ENCODE results near the gene VPREB1.
A peak's percentile ranks its signal among the peaks of the same experiment; 100 is the strongest.
"Not testable (repeated sequence)": the region's sequence is repeated elsewhere in the genome, so short reads cannot be mapped to it uniquely, and the experiment has no call there.

Gene VPREB1, protein sequence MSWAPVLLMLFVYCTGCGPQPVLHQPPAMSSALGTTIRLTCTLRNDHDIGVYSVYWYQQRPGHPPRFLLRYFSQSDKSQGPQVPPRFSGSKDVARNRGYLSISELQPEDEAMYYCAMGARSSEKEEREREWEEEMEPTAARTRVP

DNA sequence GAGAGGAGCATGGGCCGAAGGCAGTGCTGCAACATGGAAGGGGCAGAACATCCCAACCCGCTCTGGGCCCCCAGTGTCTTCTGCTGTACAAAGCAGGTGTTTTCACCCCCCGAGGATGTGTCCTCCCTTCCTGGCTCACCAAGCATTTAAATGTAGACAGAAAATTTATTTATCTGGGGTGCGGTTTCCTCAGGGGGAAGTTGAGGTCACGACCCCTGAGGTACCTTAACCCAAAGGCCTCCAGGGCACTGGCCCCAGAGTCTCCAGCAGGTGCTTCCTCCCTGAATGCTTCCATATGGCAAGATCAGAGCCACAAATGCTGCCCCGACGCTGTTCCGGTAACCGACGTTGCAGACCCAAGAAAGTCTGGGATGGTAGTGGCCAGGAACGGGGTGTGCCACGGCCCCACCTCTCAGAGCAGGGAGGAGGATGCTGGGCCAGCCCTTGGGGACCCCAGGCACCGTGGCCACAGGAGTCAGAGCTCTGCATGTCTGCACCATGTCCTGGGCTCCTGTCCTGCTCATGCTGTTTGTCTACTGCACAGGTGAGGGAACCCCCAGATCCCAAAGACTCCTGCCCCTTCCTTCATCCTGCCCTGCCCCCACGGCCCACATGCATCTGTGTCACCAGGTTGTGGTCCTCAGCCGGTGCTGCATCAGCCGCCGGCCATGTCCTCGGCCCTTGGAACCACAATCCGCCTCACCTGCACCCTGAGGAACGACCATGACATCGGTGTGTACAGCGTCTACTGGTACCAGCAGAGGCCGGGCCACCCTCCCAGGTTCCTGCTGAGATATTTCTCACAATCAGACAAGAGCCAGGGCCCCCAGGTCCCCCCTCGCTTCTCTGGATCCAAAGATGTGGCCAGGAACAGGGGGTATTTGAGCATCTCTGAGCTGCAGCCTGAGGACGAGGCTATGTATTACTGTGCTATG, at the start of gene VPREB1:
Gene VPREB1 (plus strand): TSS at position 471 of the 935 bp plus-strand sequence. CDS start 28 bp downstream, at position 499.
- DNase-seq = no peak

DNA sequence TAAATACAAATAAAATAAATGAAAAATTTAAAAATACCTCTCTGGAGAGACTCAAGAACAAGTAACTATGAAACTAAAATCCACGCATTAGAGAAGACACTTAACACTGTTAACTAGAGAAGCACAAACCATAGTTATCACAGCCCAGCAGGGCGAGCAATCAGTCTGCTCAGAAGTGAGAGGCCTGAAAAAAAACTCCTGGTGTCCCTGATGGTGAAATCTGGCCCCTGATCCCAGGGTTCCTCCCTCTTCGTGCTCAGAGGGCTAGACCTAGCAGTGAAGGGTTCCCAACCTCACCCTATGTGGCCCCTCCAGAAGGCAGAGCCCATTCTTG, 49.7 kb upstream of the VPREB1 start:
- no peak for DNase-seq

DNA sequence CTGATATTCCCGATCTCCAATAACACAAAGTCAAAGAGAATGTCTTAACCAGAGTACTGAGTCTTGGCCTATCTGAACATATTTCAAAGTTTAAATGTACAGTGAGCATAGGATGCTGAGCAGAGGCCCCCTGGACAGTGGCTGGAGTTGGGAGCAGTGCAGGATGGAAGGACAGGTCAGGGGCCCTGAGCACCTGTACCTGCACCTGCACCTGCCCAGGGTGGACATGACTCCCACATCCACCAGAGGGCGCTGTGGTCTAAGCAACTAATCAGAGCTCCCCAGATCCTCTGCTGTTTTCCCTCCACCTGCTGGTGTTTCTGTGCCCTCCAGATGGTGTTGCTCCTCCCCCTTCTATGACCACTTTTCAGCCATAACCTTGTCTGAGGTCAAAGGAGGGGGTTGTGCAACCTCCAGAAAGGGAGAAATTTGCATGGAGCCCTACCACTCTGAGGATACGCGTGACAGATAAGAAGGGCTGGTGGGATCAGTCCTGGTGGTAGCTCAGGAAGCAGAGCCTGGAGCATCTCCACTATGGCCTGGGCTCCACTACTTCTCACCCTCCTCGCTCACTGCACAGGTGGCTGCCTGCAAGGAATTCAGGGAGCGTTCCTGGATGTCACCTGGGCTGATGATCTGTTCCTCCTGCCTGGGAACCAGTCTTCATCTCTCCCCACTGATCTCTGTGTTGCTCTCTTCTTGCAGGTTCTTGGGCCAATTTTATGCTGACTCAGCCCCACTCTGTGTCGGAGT, 49.1 kb upstream of the VPREB1 start:
- peak; percentile 71 for DNase-seq

DNA sequence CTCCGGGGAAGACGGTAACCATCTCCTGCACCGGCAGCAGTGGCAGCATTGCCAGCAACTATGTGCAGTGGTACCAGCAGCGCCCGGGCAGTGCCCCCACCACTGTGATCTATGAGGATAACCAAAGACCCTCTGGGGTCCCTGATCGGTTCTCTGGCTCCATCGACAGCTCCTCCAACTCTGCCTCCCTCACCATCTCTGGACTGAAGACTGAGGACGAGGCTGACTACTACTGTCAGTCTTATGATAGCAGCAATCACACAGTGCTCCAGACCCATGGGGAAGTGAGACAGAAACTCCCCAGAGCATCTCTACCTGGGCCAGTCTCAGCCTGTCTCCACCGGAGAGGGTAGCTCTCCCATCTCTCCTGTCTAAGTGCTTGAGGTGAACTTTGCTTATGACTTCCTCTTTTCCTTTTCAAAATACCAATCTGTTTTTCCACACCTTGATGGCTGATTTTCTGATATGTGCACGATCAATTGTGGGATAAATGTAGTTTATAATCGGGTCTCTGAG, 48.5 kb upstream of the VPREB1 start:
- DNase-seq = no peak

DNA sequence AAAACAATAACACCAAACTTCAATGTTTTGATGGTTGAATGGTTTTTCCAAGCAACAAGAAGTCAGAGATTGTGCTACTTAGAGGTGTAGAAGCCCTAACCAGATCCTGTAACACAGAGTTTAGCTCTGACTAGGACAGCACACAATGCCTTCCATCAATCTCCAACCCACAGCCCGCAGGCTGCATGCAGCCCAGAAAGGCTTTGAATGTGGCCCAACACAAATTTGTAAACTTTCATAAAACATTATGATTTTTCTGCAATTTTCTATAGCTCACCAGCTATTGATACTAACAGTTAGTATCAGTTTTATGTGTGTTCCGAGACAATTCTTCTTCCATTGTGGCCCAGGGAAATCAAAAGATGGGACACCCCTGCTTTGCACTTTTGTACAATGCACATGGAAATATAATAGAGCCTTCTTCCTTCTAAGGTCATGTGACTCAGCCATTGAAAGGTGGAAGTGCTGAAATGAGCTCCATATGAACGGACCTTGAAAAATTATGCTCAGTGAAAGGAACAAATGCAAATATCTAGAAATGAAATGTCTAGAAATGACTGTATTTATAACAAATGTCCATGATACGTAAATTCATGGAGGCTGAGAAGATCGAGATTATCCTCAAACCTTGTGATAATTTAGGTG, 47.6 kb upstream of the VPREB1 start:
- no peak for DNase-seq

DNA sequence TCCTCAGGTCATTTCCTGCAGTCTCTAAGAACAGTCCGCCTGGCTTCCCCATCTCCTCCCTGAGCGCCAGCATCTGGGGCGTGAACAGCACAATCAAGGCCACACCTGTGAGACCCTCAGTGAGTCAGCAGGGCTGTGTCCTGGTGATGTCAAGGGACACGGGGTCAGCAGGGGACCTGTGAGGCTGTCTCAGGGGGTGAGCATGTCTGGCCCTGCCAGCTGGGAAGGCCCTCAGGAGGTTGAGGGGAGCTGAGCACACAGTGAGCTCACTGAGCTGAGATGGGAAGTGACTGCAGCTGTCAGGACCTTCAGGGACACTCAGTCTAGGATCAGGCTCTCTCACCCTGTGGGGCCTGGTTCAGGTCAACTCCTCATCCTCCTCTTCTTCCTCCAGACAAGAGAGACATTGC, 46.6 kb upstream of the VPREB1 start:
- DNase-seq = no peak

DNA sequence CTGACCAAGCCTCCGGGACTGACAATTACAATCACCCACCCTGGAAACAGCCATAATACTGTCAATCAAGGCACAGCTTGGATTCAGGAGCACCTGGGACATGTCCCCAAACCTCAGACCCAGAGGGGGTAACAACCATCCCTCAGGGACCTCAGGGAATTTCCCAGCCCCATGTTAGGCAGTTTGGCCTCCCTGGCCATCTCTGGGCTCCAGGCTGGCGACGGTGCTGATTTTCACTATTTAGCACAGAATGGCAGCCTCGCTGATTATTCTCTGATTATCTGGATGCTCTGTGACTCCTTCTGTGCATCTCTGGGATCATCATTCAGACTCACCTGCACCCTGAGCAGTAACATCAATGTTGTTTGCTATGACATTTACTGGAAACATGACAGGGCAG, 45.8 kb upstream of the VPREB1 start:
- no peak for DNase-seq

DNA sequence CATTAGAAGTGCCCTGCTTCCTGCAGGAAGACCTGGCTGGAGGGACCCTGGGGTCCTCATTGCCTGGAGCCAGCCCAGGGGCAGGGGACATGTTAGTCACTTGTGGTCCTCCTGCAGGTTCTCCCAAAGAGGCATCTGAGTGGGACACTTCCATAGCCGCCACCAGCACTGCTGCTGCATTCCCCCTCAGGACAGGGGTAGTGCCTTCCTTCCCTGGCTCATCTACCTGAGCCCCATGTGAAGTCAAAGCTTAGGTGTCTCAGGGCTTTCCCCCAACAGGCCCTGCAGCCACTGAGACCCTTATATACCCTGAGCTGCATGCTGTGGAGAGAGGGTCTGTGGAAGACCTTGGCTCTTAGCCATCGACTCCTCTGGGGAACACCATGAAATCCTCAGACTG, 45.0 kb upstream of the VPREB1 start:
- DNase-seq = no peak

DNA sequence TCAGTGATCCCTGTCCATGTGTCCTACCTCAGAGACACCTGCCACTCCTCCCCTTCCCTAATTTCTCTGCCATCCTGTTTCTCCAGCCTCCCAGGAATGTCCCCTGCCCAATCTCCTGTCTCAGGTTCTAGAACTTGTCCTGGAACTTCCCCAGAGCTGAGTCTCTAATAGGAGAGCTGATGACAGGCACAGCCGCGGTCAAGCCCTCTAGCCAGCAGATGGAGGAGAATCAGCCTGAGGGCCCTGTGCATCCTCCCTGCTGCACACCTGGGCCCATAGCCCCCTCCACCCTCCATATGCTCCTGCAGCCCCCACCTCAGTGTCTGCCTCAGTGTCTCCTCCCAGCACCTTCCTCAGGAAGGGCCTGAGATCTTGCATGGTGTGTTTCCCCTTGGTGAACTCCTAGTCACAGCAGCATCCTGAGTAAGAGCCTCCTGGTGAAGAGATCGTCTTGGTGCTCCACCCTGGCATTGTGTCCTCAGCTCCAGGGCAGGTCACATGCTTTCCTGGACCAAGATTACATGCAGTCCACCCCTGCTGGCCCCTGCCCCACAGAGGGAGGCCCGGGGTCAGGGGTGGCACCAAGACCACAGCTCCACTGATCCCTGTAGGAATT, 43.9 kb upstream of the VPREB1 start:
- no peak for DNase-seq

DNA sequence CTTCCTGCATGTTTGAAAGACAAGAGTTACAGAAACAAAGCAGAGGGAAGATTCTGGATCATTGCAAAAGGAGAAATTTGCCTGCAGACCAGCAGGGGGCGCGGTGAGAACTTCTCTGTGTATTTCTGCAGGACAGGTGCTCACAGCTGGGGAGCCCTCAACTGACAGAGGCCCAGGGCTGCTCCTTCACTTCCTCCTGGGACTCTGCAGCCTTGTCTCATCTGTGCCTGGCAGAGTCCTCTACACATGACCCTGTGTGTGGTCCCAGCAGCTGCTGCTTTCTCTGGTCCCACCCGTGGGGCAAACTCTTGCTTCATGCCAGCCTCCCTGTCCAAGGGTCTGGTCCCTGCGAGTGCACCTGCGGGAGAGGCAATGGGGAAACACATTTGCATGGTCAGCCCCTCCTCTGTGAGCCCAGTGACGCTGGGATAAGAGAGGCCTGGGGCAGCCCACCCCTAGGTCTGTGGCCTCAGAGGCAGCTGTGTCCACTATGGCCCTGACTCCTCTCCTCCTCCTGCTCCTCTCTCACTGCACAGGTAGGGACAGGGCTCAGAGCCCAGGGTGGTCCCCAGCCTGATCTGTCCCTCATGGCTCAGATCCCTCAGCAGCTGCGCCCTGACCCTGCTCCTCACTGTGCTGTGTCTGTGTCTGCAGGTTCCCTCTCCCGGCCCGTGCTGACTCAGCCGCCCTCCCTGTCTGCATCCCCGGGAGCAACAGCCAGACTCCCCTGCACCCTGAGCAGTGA, 43.2 kb upstream of the VPREB1 start:
- peak; percentile 41 for DNase-seq

DNA sequence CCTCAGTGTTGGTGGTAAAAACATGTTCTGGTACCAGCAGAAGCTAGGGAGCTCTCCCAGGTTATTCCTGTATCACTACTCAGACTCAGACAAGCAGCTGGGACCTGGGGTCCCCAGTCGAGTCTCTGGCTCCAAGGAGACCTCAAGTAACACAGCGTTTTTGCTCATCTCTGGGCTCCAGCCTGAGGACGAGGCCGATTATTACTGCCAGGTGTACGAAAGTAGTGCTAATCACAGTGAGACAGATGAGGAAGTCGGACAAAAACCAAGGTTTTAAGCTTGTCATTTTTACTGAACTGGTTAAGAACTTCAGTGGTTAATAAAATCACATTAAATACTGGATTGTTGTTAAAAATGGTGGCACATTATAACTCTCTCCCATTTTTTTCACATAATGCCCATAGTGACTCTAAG, 42.6 kb upstream of the VPREB1 start:
- no peak for DNase-seq

DNA sequence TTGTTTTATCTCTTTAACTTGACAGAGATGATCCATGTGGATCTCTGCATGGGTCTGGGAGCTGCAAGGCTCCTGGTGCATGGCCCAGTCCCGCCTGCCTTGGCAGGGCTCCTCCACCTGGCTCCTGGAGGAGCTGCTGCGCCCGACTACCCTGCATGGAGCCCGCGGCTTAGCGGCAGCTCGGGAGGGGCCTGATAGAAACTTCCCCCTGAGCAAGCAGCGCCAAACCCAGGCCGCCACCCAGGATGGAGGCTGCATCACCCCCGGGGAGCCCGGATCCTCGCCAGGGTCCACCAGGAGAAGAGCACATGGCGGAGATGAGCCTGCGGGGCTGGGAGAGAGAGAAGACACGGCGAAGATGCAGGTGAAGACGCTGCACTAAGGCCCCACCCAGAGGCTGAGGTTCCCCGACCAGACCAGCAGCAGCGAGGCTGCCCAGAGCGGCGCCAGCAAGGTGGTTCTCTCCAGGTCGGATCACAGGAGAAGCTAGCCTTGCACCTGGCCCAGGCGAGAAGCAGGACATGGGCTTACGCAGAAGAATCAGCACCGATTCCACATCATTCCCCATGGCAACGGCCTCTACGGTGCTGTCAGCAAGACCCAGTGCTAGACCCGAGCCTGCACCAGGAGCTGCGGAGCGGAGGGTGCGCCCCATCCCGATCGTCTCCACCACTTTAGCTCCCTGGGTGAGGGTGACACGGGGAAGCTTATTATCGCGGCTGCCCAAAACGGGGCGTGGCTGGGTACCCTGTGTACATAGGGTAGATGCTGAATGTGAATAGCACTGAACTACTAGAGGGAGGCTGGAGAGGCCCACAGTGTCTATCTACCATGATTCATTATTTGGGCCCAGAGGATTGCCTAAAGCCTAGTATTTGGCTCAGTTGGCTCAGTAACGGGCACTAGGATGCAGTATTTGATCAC, 41.3 kb upstream of the VPREB1 start:
- DNase-seq = no peak

DNA sequence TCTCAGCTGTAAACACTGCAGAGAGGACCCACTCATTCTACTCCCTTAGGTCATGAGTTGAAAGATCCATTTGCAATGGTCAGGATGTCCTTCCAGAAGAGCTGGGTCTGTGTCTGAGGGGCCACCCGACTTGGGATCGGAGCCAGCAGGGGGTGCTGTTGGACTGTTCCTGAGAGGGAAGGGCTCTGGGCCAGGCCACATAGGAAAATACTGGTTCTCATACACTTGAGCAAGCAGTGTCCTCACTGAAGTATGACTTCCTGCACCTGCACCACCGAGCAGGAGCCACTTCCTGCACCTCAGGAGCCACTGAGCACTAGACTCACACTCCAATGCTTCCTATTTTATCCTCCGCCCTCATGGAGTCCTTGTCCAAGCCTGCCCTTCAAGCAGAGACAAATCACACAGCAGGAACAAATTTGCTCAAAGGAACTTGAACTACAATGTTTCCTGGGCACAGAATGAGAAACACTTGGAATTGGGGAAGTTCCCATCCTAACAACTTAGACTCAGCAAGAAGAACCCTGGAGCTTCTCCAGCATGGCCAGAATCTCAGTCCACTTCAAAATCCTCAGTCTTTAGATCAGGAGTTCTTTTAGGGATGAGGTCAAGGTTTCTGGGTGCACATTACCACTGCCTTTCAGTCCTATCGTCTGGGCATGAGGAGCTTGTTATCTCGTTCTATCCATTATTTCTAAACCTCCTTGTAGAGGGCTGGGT, 36.6 kb upstream of the VPREB1 start:
- peak; percentile 82 for DNase-seq

DNA sequence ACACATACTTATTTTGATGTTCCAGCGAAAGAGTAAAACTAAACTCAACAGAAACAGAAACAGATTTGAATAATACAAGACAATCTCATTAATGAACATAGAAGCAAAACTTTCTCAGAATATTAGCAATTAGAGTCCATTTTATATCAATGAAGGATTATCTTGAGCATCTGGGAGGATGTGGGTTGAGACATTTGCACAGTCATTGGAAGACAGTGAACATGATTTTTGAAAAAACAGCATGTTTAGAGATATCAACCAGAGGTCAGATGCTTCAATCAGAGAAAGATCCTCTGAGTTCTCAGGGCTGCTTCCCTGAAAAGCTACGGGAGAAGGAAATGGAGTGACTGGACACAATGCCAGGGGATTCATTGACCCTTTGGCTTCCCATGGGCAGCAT, 35.9 kb upstream of the VPREB1 start:
- no peak for DNase-seq

DNA sequence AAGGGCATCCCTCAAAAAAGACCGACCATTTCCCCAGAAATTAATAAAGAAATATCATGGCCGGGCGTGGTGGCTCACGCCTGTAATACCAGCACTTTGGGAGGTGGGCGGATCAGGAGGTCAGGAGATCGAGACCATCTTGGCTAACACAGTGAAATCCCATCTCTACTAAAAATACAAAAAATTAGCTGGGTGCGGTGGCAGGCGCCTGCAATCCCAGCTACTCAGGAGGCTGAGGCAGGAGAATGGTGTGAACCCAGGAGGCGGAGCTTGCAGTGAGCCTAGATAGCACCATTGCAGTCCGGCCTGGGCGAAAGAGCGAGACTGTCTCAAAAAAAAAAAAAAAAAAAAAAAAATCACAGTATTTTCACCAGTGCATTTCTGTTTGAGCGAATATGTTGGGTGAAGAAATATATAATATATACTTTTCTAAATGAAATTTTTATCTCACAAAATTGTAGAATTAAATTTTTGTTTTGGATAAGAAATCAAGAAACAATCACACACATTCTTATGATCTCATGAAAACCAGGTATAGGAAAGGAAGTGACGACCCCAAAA, 35.4 kb upstream of the VPREB1 start:
- DNase-seq = not testable (repeated sequence)

DNA sequence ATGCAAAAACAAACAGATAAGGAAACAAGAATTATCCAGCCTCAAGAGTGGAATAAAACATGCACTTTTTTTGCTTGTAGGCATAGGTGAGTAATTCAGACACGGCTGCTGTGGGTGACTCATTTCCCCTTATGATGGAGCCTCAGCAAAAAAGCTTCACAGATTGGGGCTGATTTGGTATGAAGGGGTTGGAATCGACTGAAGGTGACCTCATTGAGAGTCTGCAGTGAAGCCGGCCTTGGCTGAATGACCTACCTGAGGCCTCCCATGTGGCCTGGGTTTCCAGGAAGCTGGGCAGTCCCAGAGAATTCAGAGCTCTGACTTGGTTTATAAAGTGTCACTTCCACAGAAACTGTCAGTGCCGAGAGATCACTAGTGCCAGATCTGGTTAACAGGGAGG, 34.2 kb upstream of the VPREB1 start:
- no peak for DNase-seq

DNA sequence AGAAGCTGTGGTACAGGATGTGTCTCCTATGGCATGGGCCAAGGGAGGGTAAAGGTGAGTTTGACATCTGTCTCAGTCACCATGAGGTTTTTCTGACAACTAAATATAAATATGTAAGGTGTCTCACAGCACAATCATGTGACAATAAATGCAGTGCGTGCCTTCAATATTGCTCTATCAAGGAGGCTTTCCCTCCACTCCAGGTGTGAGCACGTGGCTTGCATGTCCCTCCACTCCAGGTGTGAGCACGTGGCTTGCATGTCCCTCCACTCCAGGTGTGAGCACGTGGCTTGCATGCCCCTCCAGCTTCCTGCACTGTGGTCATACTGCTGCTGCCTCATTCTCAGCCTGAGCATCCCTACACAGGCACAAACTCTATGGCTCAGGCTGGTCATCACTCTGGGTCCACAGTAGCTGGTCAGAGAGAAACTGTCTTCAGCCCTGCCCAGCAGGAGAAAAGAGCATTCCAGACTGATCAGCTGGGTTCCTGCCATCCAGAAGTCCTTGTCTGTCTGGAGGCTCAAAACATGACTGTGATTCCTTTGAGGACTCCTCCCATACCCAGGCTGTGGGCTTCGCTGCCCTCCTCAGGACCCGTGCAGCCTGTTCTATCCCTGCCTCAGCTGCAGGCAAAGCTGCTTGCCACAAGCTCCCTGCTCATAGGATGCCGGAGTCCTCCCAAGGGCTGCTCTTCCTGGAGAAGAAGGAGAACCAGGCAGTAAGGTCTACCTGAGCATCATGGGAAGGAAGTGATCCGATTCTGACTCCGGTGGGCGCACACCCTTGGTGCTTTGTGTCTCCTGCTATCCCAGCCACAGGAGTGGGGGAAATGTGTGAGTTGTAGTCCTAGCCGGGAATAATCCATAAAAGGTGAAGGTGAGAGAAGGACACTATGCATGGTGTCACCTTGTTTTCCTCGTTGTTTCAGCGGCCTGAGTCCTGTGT, 33.4 kb upstream of the VPREB1 start:
- no peak for DNase-seq

DNA sequence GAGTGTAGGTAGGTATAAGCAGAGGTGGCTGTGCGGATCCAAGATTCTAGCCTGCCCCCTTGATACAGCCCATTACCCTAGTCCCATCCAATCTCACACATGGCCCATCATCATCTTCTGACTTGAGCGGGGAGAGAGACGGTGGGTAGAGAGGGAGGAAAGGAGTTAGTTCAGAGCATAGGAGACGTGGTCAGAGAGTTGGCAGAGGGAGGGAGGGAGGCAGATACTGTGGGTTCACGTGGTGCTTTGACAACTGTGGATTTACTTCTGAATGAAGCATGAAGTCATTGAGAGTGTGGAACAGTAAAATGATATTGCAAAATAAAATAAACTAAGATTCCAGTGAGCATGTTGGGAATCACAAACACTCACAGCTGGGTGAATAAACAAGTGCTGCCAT, 31.4 kb upstream of the VPREB1 start:
- DNase-seq = no peak
